OCI-LY7 (cell line): ENCODE measurements around the gene MUC4. TPM values are rescaled to one million over a fixed set of nuclear protein-coding genes. Genes with fewer than 3 reads are reported as not detected.

Experiments used
- BruUV-seq: library from RNA; stranded (reverse); fragments of 400-500 nt; replicated peaks from 2 replicates; lab custom pipeline; 2021; lab: Mats Ljungman, UMichigan
- CTCF ChIA-PET: fragments of 300-600 bp; sonication (Branson Sonifier 250); formaldehyde crosslinking; loops from one replicate; lab custom pipeline; 2022; ENCODE audit warnings: antibody characterized with exemption; ENCODE audit not compliant: unreplicated experiment; lab: Charles Lee
- POLR2A ChIA-PET: fragments of 300-600 bp; sonication (Branson Sonifier 250); formaldehyde crosslinking; loops from one replicate; lab custom pipeline; 2022; ENCODE audit warnings: antibody characterized with exemption; lab: Charles Lee
- DNase-seq: peaks from one replicate; pipeline ENCODE4 v3.0.0-alpha.2; 2015; ENCODE audit warnings: low spot score
- H2AFZ ChIP-seq: fragments of 200-600 bp; sonication (generic), shearing (Covaris generic); 2 replicates; pipeline ENCODE4 v1.6.1; 2014; ENCODE audit warnings: mild to moderate bottlenecking, antibody characterized with exemption, low read length, moderate library complexity
- H3K27ac ChIP-seq: fragments of 200-600 bp; sonication (generic); 2 replicates; pipeline ENCODE4 v1.5.1; 2014; ENCODE audit warnings: mixed run types, low read depth, mild to moderate bottlenecking, moderate library complexity, low read length, inconsistent platforms; ENCODE audit not compliant: poor library complexity, severe bottlenecking
- H3K36me3 ChIP-seq: fragments of 200-600 bp; sonication (generic); 2 replicates; pipeline ENCODE4 v1.6.1; 2014; ENCODE audit warnings: mild to moderate bottlenecking, antibody characterized with exemption, low read length, moderate library complexity, mixed read lengths; ENCODE audit not compliant: insufficient read depth
- H3K4me1 ChIP-seq: fragments of 200-600 bp; sonication (generic); 2 replicates; pipeline ENCODE4 v1.5.1; 2014; ENCODE audit warnings: mild to moderate bottlenecking, low read length; ENCODE audit not compliant: insufficient read depth, poor library complexity, severe bottlenecking
- H3K4me2 ChIP-seq: fragments of 200-600 bp; sonication (generic); 2 replicates; pipeline ENCODE4 v1.6.1; 2014; ENCODE audit warnings: mild to moderate bottlenecking, low read length
- H3K4me3 ChIP-seq: fragments of 200-600 bp; sonication (generic); 2 replicates; pipeline ENCODE4 v1.5.1; 2014; ENCODE audit warnings: mild to moderate bottlenecking, low read depth, low read length; ENCODE audit not compliant: poor library complexity, severe bottlenecking
- H3K79me2 ChIP-seq: fragments of 200-600 bp; sonication (generic); 2 replicates; pipeline ENCODE4 v1.6.1; 2016; ENCODE audit warnings: low read depth, mild to moderate bottlenecking, low read length, moderate library complexity, mixed read lengths; ENCODE audit not compliant: insufficient read depth
- H3K9me2 ChIP-seq: fragments of 200-600 bp; sonication (generic); 2 replicates; pipeline ENCODE4 v1.6.1; 2016; ENCODE audit warnings: mild to moderate bottlenecking, low read length, mixed read lengths; ENCODE audit not compliant: insufficient read depth
- H3K9me3 ChIP-seq: fragments of 200-600 bp; sonication (generic); 2 replicates; pipeline ENCODE4 v1.6.1; 2014; ENCODE audit warnings: mild to moderate bottlenecking, mixed run types, low read length, mixed read lengths
- H4K20me1 ChIP-seq: fragments of 200-600 bp; sonication (generic); 2 replicates; pipeline ENCODE4 v1.6.1; 2014; ENCODE audit warnings: mild to moderate bottlenecking, antibody characterized with exemption, low read length, moderate library complexity, mixed read lengths; ENCODE audit not compliant: insufficient read depth
- EZH2phosphoT487 ChIP-seq: fragments of 200-600 bp; sonication (generic); IDR thresholded peaks from 2 replicates; pipeline ENCODE4 v1.6.1; 2018; ENCODE audit warnings: low read depth, borderline replicate concordance, mild to moderate bottlenecking, mixed run types, antibody characterized with exemption, low read length, moderate library complexity, mixed read lengths
- intact Hi-C: fragments of 100-400 bp; cut with micrococcal nuclease; formaldehyde crosslinking; loops from one replicate; pipeline ENCODE4 v1.10.0; 2022; ENCODE audit not compliant: unreplicated experiment
- total RNA-seq, 2 experiments: library from RNA; depleted of rRNA in 1 of 2; stranded (reverse); fragments of >200 nt in 1 of 2; shearing (Covaris generic) in 1 of 2; gene quantifications; 2 replicates each; pipeline ENCODE4 v1.2.3, GENCODE V29; 2014 to 2022
- TF ChIP-seq, protein P1 (sequence below): fragments of 200-600 bp; sonication (generic); conservative IDR thresholded peaks from 2 replicates; pipeline ENCODE4 v1.5.1; 2014; ENCODE audit warnings: mild to moderate bottlenecking, antibody characterized with exemption, low read length, moderate library complexity, mixed read lengths

Gene MUC4
- total RNA-seq, 2 experiments from 2014 or later: 0.03 to 0.42 TPM

DNA sequence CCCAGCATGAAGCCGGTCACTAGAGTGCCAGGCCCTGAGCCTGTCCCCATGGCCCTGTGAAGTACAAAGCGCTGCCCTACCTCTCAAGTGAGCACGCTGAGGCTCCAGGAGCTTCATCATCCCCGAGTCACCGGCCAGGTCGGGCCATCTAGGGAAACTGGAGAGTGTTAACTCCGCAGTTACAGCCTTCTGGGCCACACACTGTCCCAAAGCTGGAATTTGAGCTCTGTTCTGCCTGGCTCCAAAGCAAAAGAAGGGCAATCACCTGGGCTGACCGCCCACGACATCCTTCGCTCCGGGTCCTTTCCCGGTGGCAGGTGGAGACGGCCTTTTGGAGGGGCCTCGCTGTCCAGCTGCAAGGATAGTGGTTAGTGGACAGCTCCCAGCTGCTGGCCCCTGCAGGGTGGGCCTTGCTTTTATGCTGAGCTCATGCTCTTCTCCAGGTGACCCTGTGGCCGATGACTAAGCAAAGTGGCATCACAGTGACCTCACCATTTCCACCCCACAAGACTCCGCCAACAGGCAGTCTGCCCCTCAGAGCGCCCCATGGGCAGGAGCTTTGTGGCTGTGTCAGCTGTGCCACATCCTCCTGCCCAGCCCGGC, 3.5 kb upstream of the MUC4 start:
- ChIA-PET CTCF (no interaction called here), POLR2A (no interaction called here)
- no peak overlapping the region for H3K4me3 ChIP-seq
- no peaks in the 10 kb centered on the region for H3K9me2 ChIP-seq
- no peaks in the 10 kb centered on the region for H3K79me2 ChIP-seq
- no peaks in the 10 kb centered on the region for H4K20me1 ChIP-seq
- TF ChIP-seq, protein P1, sequence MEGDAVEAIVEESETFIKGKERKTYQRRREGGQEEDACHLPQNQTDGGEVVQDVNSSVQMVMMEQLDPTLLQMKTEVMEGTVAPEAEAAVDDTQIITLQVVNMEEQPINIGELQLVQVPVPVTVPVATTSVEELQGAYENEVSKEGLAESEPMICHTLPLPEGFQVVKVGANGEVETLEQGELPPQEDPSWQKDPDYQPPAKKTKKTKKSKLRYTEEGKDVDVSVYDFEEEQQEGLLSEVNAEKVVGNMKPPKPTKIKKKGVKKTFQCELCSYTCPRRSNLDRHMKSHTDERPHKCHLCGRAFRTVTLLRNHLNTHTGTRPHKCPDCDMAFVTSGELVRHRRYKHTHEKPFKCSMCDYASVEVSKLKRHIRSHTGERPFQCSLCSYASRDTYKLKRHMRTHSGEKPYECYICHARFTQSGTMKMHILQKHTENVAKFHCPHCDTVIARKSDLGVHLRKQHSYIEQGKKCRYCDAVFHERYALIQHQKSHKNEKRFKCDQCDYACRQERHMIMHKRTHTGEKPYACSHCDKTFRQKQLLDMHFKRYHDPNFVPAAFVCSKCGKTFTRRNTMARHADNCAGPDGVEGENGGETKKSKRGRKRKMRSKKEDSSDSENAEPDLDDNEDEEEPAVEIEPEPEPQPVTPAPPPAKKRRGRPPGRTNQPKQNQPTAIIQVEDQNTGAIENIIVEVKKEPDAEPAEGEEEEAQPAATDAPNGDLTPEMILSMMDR: no peak
- TF ChIP-seq EZH2phosphoT487: no peak
- no peak overlapping the region for H2AFZ ChIP-seq
- no TSS peak for BruUV-seq
- no peak overlapping the region for H3K4me2 ChIP-seq
- intact Hi-C loops: no loop called here
- DNase-seq: no peak
- H3K4me1 ChIP-seq: no peaks in the 10 kb centered on the region
- no peaks in the 10 kb centered on the region for H3K36me3 ChIP-seq
- no peak overlapping the region for H3K27ac ChIP-seq
- H3K9me3 ChIP-seq: peaks cover 5% of the 10 kb centered on the region; the same call in 1 of the 2 replicates

DNA sequence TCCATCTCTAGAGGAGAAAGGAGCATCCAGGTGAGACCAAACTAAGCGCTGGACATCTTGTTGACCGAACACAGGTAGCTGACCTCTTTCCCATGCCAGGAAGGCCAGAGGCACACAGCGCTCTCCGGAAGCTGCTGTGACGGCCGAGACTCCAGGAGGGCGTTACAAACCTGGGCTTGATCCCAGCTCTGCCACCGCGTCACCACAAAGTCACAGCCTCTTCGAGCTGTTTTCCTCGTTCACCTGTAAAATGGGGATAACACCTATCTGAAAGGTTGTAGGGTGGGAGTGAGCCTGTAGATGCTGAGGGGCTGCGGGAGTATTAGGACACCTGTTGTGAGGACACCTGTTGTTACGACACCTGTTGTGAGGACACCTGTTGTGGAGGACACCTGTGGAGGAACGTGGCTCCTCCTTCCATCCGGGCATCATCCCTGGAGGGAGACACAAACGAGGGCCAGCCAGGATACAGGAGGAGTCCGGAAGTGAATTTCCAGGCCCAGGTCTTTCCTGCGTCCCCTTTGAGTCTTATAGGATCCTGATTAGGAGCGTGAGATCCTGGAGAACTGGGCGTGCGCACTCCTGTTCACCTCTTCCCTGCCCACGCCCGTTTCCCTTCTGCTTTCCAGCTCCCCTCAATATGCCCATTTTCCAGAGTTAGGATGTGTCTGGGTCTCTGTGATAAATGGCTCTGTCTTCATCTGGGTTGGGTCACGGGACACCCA, 2.3 kb upstream of the MUC4 start:
- H2AFZ ChIP-seq: no peak overlapping the region
- H3K36me3 ChIP-seq: no peaks in the 10 kb centered on the region
- H4K20me1 ChIP-seq: no peaks in the 10 kb centered on the region
- CTCF ChIA-PET: no interaction called here
- POLR2A ChIA-PET: no interaction called here
- TF ChIP-seq, protein P1: no peak
- TF ChIP-seq EZH2phosphoT487: no peak
- no peaks in the 10 kb centered on the region for H3K9me2 ChIP-seq
- H3K79me2 ChIP-seq: no peaks in the 10 kb centered on the region
- no peak overlapping the region for H3K27ac ChIP-seq
- DNase-seq: no peak
- peaks cover 5% of the 10 kb centered on the region; the same call in 1 of the 2 replicates for H3K9me3 ChIP-seq
- no peaks in the 10 kb centered on the region for H3K4me1 ChIP-seq
- intact Hi-C loops: no loop called here
- H3K4me3 ChIP-seq: no peak overlapping the region
- no TSS peak for BruUV-seq
- no peak overlapping the region for H3K4me2 ChIP-seq

DNA sequence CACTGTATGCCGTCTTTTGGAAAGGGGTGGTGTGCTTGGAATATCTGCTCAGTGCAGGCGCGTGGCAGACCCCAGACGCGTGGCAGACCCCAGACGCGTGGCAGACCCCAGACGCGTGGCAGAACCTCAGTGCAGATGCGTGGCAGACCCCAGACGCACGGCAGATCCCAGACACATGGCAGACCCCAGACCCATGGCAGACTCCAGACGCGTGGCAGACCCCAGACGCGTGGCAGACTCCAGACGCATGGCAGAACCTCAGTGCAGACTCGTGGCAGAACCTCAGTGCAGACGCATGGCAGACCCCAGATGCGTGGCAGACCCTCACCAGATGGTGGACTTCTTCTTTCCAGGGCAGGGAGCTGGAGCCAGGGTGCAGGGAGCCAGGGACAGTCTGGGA, 637 bp upstream of the MUC4 start:
- no TSS peak for BruUV-seq
- Histone ChIP-seq H4K20me1 (no peaks in the 10 kb centered on the region), H2AFZ (no peak overlapping the region), H3K4me1 (peaks cover 5% of the 10 kb centered on the region), H3K79me2 (no peaks in the 10 kb centered on the region), H3K4me3 (no peak overlapping the region), H3K9me3 (peaks cover 1% of the 10 kb centered on the region; the same call in 1 of the 2 replicates), H3K27ac (no peak overlapping the region), H3K4me2 (no peak overlapping the region), H3K9me2 (no peaks in the 10 kb centered on the region), H3K36me3 (no peaks in the 10 kb centered on the region)
- intact Hi-C loops: no loop called here
- POLR2A ChIA-PET: no interaction called here
- TF ChIP-seq EZH2phosphoT487: no peak
- TF ChIP-seq, protein P1: no peak
- CTCF ChIA-PET: no interaction called here
- DNase-seq: no peak
